IMR-90 (cell line): ENCODE results near the gene KBTBD6. TPM values are rescaled to one million over a fixed set of nuclear protein-coding genes. Genes with fewer than 3 reads are reported as not detected.
A peak's percentile ranks its signal among the peaks of the same experiment; 100 is the strongest.

ENCODE experiments used
- ATAC-seq: fragments of 200-7000 bp; cut with Tn5 transposase; 2 replicates; pipeline ENCODE4 v1.9.1; 2020; ENCODE audit warnings: low read depth, mild to moderate bottlenecking, moderate library complexity
- Bru-seq: library from RNA; stranded (reverse); fragments of 400-500 nt; gene quantifications from one replicate; lab custom pipeline; 2021; lab: Mats Ljungman, UMichigan
- BruChase-seq, 2 experiments: library from RNA; stranded (reverse); fragments of 400-500 nt; gene quantifications; one replicate each; lab custom pipeline; 2021; lab: Mats Ljungman, UMichigan
- BruUV-seq: library from RNA; stranded (reverse); fragments of 400-500 nt; replicated peaks from 2 replicates; lab custom pipeline; 2021; lab: Mats Ljungman, UMichigan
- CTCF ChIA-PET: fragments of 300-600 bp; formaldehyde crosslinking; extraction: SDS; loops from one replicate; lab custom pipeline; 2021; ENCODE audit warnings: antibody characterized with exemption; lab: Yijun Ruan, JAX
- POLR2A ChIA-PET: fragments of 300-600 bp; sonication (Branson Sonifier 250); formaldehyde crosslinking; loops from one replicate; lab custom pipeline; 2022; ENCODE audit warnings: antibody characterized with exemption; ENCODE audit not compliant: unreplicated experiment; lab: Charles Lee
- DNase-seq: peaks from one replicate; pipeline ENCODE4 v3.0.0; 2013
- H2AFZ ChIP-seq: replicated peaks from 2 replicates; pipeline ENCODE3; 2013; ENCODE audit warnings: low read length, mild to moderate bottlenecking; ENCODE audit not compliant: poor library complexity
- H2AK5ac ChIP-seq: 2 replicates; pipeline ENCODE4 v1.6.1; 2013; ENCODE audit warnings: low read depth, low read length, inconsistent platforms
- H2AK9ac ChIP-seq: replicated peaks from 2 replicates; pipeline ENCODE3; 2013; ENCODE audit warnings: mild to moderate bottlenecking, low read depth, low read length, moderate library complexity; ENCODE audit not compliant: poor library complexity
- H2BK120ac ChIP-seq: 2 replicates; pipeline ENCODE4 v1.6.1; 2013; ENCODE audit warnings: low read depth, low read length, inconsistent platforms
- H2BK15ac ChIP-seq: 3 replicates; pipeline ENCODE4 v1.6.1; 2013; ENCODE audit warnings: low read depth, low read length, inconsistent platforms
- H2BK20ac ChIP-seq: 2 replicates; pipeline ENCODE4 v1.6.1; 2013; ENCODE audit warnings: low read depth, mild to moderate bottlenecking, inconsistent platforms, low read length, moderate library complexity
- H2BK5ac ChIP-seq: 2 replicates; pipeline ENCODE4 v1.6.1; 2013; ENCODE audit warnings: mild to moderate bottlenecking, low read depth, low read length, inconsistent platforms; ENCODE audit not compliant: poor library complexity, severe bottlenecking
- H3K14ac ChIP-seq: replicated peaks from 2 replicates; pipeline ENCODE4 v1.6.1; 2013; ENCODE audit warnings: low read depth, low read length, inconsistent platforms
- H3K18ac ChIP-seq: 2 replicates; pipeline ENCODE4 v1.6.1; 2013; ENCODE audit warnings: low read depth, low read length, control low read depth
- H3K23ac ChIP-seq: 2 replicates; pipeline ENCODE4 v1.6.1; 2013; ENCODE audit warnings: low read depth, low read length, inconsistent platforms
- H3K27ac ChIP-seq: 2 replicates; pipeline ENCODE4 v1.5.1; 2013; ENCODE audit warnings: mild to moderate bottlenecking, control low read depth, low read length; ENCODE audit not compliant: insufficient read depth
- H3K27me3 ChIP-seq: 2 replicates; pipeline ENCODE4 v1.6.1; 2013; ENCODE audit warnings: low read length; ENCODE audit not compliant: control insufficient read depth, insufficient read depth
- H3K36me3 ChIP-seq: 2 replicates; pipeline ENCODE4 v1.6.1; 2013; ENCODE audit warnings: low read length, mixed read lengths; ENCODE audit not compliant: control insufficient read depth, insufficient read depth
- H3K4ac ChIP-seq: 2 replicates; pipeline ENCODE4 v1.6.1; 2013; ENCODE audit warnings: low read depth, low read length, inconsistent platforms
- H3K4me1 ChIP-seq: 2 replicates; pipeline ENCODE4 v1.6.1; 2013; ENCODE audit warnings: low read length, mixed read lengths; ENCODE audit not compliant: control insufficient read depth, insufficient read depth
- H3K4me2 ChIP-seq: 2 replicates; pipeline ENCODE4 v1.6.1; 2013; ENCODE audit warnings: low read depth, mild to moderate bottlenecking, control low read depth, low read length, moderate library complexity
- H3K4me3 ChIP-seq: 2 replicates; pipeline ENCODE4 v1.5.1; 2013; ENCODE audit warnings: low read depth, mild to moderate bottlenecking, control low read depth, low read length, moderate library complexity; ENCODE audit not compliant: insufficient read depth
- H3K56ac ChIP-seq: 2 replicates; pipeline ENCODE4 v1.6.1; 2013; ENCODE audit warnings: low read length, inconsistent platforms; ENCODE audit not compliant: insufficient read depth; ENCODE audit errors: extremely low read depth
- H3K79me1 ChIP-seq, 2 experiments: 2 replicates each; pipeline ENCODE4 v1.6.1; 2013; ENCODE audit warnings: low read length in 2 of 2, inconsistent platforms in 1 of 2, low read depth in 1 of 2
- H3K9ac ChIP-seq: 2 replicates; pipeline ENCODE4 v1.6.1; 2013; ENCODE audit warnings: low read depth, low read length, control low read depth
- H3K9me1 ChIP-seq: 2 replicates; pipeline ENCODE4 v1.6.1; 2013; ENCODE audit warnings: low read length, inconsistent platforms; ENCODE audit not compliant: insufficient read depth
- H3K9me3 ChIP-seq: 2 replicates; pipeline ENCODE4 v1.6.1; 2013; ENCODE audit warnings: low read length; ENCODE audit not compliant: control insufficient read depth, insufficient read depth
- H4K20me1 ChIP-seq: 2 replicates; pipeline ENCODE4 v1.6.1; 2013; ENCODE audit warnings: low read length, inconsistent platforms; ENCODE audit not compliant: insufficient read depth
- H4K5ac ChIP-seq: 2 replicates; pipeline ENCODE4 v1.6.1; 2013; ENCODE audit warnings: mild to moderate bottlenecking, low read depth, low read length, control low read depth
- H4K8ac ChIP-seq, 2 experiments: 2 replicates each; pipeline ENCODE4 v1.6.1; 2013; ENCODE audit warnings: low read depth in 2 of 2, low read length in 2 of 2, control low read depth in 1 of 2, inconsistent platforms in 1 of 2
- H4K91ac ChIP-seq: 2 replicates; pipeline ENCODE4 v1.6.1; 2013; ENCODE audit warnings: low read depth, low read length, inconsistent platforms; ENCODE audit not compliant: insufficient read depth
- FOS ChIP-seq: fragments of 150-350 bp; IDR thresholded peaks from 2 replicates; pipeline ENCODE4 v1.6.1; 2016; ENCODE audit warnings: low read depth, low read length
- MAFK ChIP-seq: IDR thresholded peaks from 2 replicates; pipeline ENCODE4 v1.6.1; 2012; ENCODE audit warnings: low read depth, low read length, improper control_type of control experiment
- MAZ ChIP-seq: IDR thresholded peaks from 2 replicates; pipeline ENCODE4 v1.6.1; 2012; ENCODE audit warnings: low read depth, mild to moderate bottlenecking, low read length, improper control_type of control experiment, moderate library complexity, borderline replicate concordance
- MXI1 ChIP-seq: IDR thresholded peaks from 2 replicates; pipeline ENCODE4 v1.6.1; 2012; ENCODE audit warnings: low read depth, mild to moderate bottlenecking, low read length, moderate library complexity, borderline replicate concordance
- NFE2L2 ChIP-seq: fragments of 150-350 bp; IDR thresholded peaks from 2 replicates; pipeline ENCODE4 v1.6.1; 2016; ENCODE audit warnings: low read depth, mild to moderate bottlenecking, low read length
- RAD21 ChIP-seq: IDR thresholded peaks from 2 replicates; pipeline ENCODE4 v1.6.1; 2012; ENCODE audit warnings: low read length, improper control_type of control experiment
- RCOR1 ChIP-seq: IDR thresholded peaks from 2 replicates; pipeline ENCODE4 v1.6.1; 2012; ENCODE audit warnings: mild to moderate bottlenecking, low read length, improper control_type of control experiment; ENCODE audit not compliant: insufficient replicate concordance
- RFX5 ChIP-seq: IDR thresholded peaks from 2 replicates; pipeline ENCODE4 v1.8.0; 2012; ENCODE audit warnings: low read depth, mild to moderate bottlenecking, low read length, moderate library complexity
- WGBS, 2 experiments: methylation state at CpG; one replicate each; pipeline versions ENCODE4 v1.1.5 to v1.1.7; 2013; ENCODE audit warnings: missing lambda C conversion rate in 2 of 2; ENCODE audit not compliant: insufficient read length in 1 of 2; ENCODE audit errors: extremely low coverage in 2 of 2; 5-methylcytosine and 5-hydroxymethylcytosine counted together
- dilution Hi-C: fragments of 300-500 bp; cut with HindIII; formaldehyde crosslinking; loops from one replicate; pipeline ENCODE4 v1.14.3; 2018; ENCODE audit warnings: low sequenced_read_pairs; ENCODE audit not compliant: unreplicated experiment
- in situ Hi-C: fragments of 300-500 bp; cut with MboI; formaldehyde crosslinking; loops from 3 replicates; pipeline ENCODE4 v1.14.3; 2019; ENCODE audit warnings: low sequenced_read_pairs, inconsistent platforms, mixed read lengths
- intact Hi-C: fragments of 100-400 bp; cut with micrococcal nuclease; formaldehyde crosslinking; loops from 2 replicates; pipeline ENCODE4 v1.10.0; 2022
- long read RNA-seq: library from polyadenylated mRNA; unstranded; transcript quantifications from one replicate; pipeline ENCODE4 v2.0.0, GENCODE V29; 2021; ENCODE audit not compliant: unreplicated experiment
- polyA plus RNA-seq, 3 experiments: library from polyadenylated mRNA; depleted of rRNA; stranded (reverse); fragments of >200 nt; gene quantifications; 2 replicates each; pipeline ENCODE4 v1.2.3, GENCODE V29; 2012; ENCODE audit warnings: low replicate concordance in 1 of 3
- total RNA-seq: library from RNA; depleted of rRNA; stranded (reverse); fragments of >200 nt; gene quantifications from 2 replicates; pipeline ENCODE4 v1.2.3, GENCODE V29; 2012; rRNA removed
- TF ChIP-seq, protein P1 (sequence below): fragments of 150-350 bp; IDR thresholded peaks from 2 replicates; pipeline ENCODE4 v1.6.1; 2017; ENCODE audit warnings: mild to moderate bottlenecking, antibody characterized with exemption, low read length, low read depth
- TF ChIP-seq, protein P2 (sequence below): conservative IDR thresholded peaks from 2 replicates; pipeline ENCODE4 v1.5.1; 2012; ENCODE audit warnings: mild to moderate bottlenecking, low read depth, low read length, improper control_type of control experiment

KBTBD6 gene, protein sequence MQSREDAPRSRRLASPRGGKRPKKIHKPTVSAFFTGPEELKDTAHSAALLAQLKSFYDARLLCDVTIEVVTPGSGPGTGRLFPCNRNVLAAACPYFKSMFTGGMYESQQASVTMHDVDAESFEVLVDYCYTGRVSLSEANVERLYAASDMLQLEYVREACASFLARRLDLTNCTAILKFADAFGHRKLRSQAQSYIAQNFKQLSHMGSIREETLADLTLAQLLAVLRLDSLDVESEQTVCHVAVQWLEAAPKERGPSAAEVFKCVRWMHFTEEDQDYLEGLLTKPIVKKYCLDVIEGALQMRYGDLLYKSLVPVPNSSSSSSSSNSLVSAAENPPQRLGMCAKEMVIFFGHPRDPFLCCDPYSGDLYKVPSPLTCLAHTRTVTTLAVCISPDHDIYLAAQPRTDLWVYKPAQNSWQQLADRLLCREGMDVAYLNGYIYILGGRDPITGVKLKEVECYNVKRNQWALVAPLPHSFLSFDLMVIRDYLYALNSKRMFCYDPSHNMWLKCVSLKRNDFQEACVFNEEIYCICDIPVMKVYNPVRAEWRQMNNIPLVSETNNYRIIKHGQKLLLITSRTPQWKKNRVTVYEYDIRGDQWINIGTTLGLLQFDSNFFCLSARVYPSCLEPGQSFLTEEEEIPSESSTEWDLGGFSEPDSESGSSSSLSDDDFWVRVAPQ
- total RNA-seq (14.7 and 18.3 TPM in 2 replicates), polyA plus RNA-seq (2012; rRNA removed) (3.0 and 3.6 TPM in 2 replicates), Bru-seq, nascent RNA (percentile 65 among the genes with signal in this experiment), BruChase-seq, experiment 1, labeled RNA remaining after a 6-hour chase (percentile 72 among the genes with signal in this experiment), BruChase-seq, experiment 2, labeled RNA remaining after a 2-hour chase (percentile 95 among the genes with signal in this experiment)
- polyA plus RNA-seq (2012; cell fraction: cytosol; rRNA removed): 2.0 and 2.3 TPM in 2 replicates
- polyA plus RNA-seq (2012; cell fraction: nucleus; rRNA removed; ENCODE audit: low replicate concordance): 0.98 and 1.2 TPM in 2 replicates
- long read RNA-seq, full-length matches to known transcripts: 44 of 45 reads
- long read RNA-seq, partial matches to known transcripts: 0 of 45 reads
- long read RNA-seq, other reads (novel, unspliced or antisense): 1 of 45 reads

DNA sequence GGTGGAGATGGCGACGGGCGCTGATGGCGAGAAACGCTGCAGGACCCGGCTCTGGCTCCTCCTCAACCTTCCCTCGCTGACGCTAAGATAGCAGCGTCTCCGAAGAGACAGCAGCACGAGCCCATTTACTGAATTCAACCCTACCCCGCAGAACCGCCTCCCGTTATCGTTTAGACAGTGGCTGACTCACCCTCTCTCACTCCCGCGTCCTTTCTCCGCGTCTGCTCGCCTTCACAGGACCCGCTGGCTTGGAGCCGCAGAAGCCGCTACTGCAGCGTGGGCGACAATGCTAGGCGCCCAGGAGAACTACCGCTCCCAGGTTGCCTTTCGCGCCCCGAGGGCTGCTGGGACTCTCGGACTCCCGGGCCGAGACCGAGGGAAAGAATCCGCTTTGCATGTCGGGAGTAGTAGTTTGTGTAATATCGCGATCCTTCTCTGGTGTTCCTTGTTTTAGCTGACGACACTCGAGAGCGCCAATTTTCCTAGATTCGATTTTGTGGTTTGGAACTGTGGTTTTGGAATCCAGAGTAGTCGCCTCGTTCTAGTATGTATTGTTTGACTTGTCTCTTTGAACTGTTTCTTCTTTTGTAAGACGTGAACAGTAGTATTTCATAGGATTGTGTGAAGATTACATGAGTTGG, at the start of gene KBTBD6:
TSS of gene KBTBD6 (minus strand) at position 291 of the 641 bp plus-strand sequence. CDS start 291 bp downstream, outside the sequence.
- dilution Hi-C loops (no loop called here), intact Hi-C loops (loop anchor here (2.0 to 5.0 kb wide), 2 partner anchors 90 to 178 kb away; partner anchors contain the start of gene NAA16), in situ Hi-C loops (no loop called here)
- Histone ChIP-seq H3K4me2 (peak within 1 kb of the TSS; percentile 70), H3K9me1 (peaks cover 5% of the 10 kb centered on the region; the same call in 1 of the 2 replicates), H3K79me1 (peaks cover 26 to 36% of the 10 kb centered on the region in 2 experiments), H4K8ac (peak within 1 kb of the TSS; percentile 76 to 85), H3K4ac (peak within 1 kb of the TSS; percentile 81), H2BK120ac (peak within 1 kb of the TSS; percentile 57), H2BK15ac (peak within 1 kb of the TSS; percentile 70; the same call in 2 of the 3 replicates), H3K56ac (peak within 1 kb of the TSS; percentile 53), H3K36me3 (0 out of 2 replicates have a peak, but pooled peaks cover 7% of the 10 kb centered on the region), H3K14ac (peak within 1 kb of the TSS; percentile 68), H2AFZ (peak within 1 kb of the TSS; percentile 92), H2BK5ac (peak within 1 kb of the TSS; percentile 91), H2AK9ac (peak within 1 kb of the TSS; percentile 66), H3K18ac (peak within 1 kb of the TSS; percentile 54), H3K27me3 (no peaks in the 10 kb centered on the region), H2AK5ac (peak within 1 kb of the TSS; percentile 89), H4K5ac (peak within 1 kb of the TSS; percentile 52), H3K9me3 (no peaks in the 10 kb centered on the region), H3K27ac (peak within 1 kb of the TSS; percentile 77), H3K9ac (peak within 1 kb of the TSS; percentile 56), H3K4me1 (peaks cover 13% of the 10 kb centered on the region), H3K4me3 (peak within 1 kb of the TSS; percentile 54), H3K23ac (peak within 1 kb of the TSS; percentile 80), H2BK20ac (peak within 1 kb of the TSS; percentile 6), H4K20me1 (no peaks in the 10 kb centered on the region), H4K91ac (peak within 1 kb of the TSS; percentile 62)
- peak; percentile 98 for ATAC-seq
- WGBS, 2 experiments: 1% methylated on average over 23 of the region's 45 CpGs; no CpG with 5 or more reads in 1 of the 2 experiments
- peak; percentile 99 for DNase-seq
- POLR2A ChIA-PET: interaction anchor here (0.5 kb wide), 1 partner anchor 13 kb away, joined by 3 read pairs; no protein-coding TSS in a partner anchor
- BruUV-seq: no TSS peak
- CTCF ChIA-PET: no interaction called here
- TF ChIP-seq RFX5: no peak
- 0 out of 2 replicates have a peak, but pooled peaks have one; percentile 23 for TF ChIP-seq MAZ
- TF ChIP-seq, protein P1, sequence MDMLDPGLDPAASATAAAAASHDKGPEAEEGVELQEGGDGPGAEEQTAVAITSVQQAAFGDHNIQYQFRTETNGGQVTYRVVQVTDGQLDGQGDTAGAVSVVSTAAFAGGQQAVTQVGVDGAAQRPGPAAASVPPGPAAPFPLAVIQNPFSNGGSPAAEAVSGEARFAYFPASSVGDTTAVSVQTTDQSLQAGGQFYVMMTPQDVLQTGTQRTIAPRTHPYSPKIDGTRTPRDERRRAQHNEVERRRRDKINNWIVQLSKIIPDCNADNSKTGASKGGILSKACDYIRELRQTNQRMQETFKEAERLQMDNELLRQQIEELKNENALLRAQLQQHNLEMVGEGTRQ: no peak
- no peak; the same call in 1 of the 2 replicates for TF ChIP-seq MAFK
- TF ChIP-seq FOS: peak; percentile 66
- peak; percentile 61 for TF ChIP-seq MXI1
- no peak for TF ChIP-seq NFE2L2
- no peak for TF ChIP-seq RCOR1
- TF ChIP-seq RAD21: no peak
- TF ChIP-seq, protein P2, sequence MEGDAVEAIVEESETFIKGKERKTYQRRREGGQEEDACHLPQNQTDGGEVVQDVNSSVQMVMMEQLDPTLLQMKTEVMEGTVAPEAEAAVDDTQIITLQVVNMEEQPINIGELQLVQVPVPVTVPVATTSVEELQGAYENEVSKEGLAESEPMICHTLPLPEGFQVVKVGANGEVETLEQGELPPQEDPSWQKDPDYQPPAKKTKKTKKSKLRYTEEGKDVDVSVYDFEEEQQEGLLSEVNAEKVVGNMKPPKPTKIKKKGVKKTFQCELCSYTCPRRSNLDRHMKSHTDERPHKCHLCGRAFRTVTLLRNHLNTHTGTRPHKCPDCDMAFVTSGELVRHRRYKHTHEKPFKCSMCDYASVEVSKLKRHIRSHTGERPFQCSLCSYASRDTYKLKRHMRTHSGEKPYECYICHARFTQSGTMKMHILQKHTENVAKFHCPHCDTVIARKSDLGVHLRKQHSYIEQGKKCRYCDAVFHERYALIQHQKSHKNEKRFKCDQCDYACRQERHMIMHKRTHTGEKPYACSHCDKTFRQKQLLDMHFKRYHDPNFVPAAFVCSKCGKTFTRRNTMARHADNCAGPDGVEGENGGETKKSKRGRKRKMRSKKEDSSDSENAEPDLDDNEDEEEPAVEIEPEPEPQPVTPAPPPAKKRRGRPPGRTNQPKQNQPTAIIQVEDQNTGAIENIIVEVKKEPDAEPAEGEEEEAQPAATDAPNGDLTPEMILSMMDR: no peak
